Activated CD4-positive, alpha-beta T cell treated with anti-CD3 and anti-CD28 coated beads, Interleukin-2, amount 50 U/mL, for 48 hours (primary cell): ENCODE measurements around the gene AMOTL2.

Source experiments
- DNase-seq, 2 experiments: peaks; one replicate each; pipeline ENCODE4 v3.0.0-alpha.2; 2020

AMOTL2 gene

DNA sequence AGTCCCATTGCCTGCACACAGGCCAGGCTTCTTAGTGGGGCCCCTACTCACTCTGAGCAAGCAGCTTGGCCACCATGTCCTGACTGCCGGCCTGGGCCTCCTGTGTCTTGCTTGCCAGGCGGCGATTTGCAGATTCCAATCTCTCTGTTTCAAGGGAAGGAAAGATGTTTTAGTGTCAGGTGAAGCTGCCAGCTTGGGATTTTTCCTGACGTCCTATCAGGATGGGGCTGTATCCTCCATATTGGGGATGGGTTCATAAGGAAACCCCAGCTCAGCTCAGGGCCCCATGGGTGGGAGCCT lies 8.5 kb downstream of the AMOTL2 start:
- DNase-seq = no peak

DNA sequence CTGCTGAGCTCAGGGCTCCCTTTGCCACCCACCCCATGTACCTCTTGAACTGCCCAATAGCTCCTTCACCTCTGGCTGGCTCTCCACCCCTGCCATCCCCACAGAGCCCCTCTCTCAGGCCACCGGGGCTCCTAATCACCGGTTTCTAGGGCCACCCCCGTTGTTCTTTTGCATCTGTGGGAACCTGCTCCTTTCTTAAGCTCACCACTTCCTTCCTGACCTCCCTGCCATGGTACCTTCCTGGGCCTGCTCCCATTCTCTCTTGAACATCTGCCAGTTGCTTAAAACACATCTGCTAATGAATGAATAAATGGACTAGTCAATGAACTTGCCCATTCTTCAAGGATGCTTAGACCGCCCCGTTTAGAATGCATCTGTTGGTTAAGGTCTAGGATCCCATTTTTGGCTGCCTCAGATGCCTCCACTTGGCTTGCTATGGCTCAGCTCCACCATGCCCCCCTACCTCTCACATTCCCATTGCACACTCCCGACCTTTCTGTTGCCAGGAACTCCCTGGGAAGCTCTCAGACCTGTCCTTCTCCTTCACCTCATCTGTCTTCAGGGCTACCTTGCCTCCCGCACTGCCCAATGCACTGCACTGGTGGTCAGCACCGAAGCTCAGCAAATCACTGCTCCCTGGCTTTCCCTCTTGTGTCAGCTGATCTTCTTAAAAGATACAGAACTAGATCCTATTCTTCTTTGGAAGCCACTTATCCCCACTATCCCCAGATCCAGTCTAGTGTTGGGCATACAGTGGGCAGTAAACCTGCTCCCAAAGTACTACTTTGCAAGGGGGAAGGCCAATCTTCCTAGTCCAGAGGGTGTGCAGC lies 9.1 kb downstream of the AMOTL2 start:
- no peak for DNase-seq

DNA sequence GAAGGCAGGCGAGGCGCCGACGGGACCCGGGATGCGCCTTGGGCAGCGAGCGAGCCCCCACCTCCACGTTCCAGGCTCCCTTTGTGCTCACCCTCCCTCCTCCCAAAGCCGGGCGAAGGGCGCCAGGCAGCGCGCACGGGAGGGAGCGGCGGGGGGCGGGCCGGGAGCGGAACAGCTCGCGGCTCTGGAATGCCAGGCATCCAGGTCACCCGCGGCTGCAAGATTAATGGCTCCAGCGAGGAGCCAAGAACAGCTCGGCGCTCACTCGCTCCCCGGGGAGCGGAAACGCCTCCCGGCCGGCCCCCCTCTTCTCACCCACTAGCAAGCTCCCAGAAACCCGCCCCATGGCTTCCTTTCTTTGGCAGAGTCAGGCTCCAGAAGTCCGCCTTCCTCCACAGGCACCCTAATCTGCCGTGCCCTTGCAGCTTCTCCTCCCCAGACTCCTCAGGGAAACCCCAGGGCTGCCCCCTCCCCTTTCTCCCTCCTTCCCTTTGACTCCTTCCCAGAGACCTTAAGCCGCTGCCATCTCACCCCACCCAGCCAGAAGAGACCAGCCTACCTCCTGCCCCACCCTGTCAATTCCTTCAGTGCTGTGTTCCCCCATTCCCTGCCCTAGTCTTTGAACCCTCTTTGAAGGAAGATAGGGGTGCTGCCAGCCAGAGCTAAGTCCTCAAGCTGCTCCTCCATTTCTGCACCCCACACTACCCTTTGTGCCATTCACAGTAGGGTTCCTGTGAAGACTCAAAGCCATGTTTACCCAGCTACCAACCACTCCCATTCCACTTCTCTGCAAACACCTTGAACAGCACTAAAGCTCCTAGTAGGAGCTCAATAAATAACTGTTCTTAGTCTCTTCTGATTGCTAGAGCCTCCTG lies 9.9 kb downstream of the AMOTL2 start:
- DNase-seq = peak; percentile 20 to 42

DNA sequence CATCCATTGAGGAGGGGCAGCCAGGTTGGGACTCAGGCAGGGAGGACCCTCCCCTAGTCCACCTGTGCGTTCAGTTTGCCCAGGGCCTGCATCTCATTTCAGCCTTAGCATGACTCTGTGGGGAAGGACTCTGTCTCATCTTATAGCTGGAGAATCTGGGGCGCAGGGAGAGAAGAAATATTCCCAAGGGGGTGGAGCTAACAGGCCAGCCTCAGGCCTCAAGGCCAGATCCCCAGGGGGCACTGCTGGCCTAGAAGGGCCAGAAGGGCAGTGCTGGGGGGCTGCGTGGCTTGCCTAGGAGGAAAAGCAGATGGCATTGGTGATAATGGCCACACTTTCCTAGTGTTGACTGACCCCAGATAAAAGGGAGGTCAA lies 10.9 kb downstream of the AMOTL2 start:
- DNase-seq = no peak

DNA sequence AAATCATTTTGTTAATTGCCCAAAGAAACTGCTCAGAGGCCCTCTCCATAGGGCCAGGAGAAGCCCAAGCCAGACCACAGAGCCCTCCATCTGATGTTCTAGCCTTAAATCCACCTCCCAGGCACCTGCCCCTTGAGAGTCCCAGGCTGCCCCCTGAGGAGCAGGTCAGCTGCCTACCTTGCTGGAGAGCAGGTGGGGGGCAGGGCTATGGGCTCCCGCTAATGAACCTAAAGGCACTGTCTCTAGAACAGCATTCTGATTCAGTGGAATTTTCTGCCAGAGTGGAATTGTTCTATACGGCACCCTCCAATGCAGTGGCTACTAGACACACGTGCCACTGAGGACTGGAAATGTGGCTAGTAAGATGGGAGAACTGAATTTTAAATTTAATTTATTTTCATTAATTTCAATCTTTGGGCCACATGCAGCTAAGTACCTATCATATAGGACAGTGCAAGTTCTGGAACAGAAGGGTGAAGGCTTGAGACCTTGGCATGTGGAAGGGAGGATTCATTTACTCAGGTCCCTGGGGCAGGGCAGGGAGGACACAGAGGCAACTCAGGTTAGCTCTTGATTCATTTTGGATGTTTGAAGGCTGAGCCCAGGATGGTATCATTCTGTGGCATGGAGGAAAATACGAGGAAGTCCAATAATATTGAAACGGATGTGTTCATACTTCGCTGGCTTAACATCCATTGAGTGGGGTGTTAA lies 11.4 kb downstream of the AMOTL2 start:
- DNase-seq = no peak

GRCh38 chr3:134362221-134362620 lies 12.0 kb downstream of the AMOTL2 start:
- DNase-seq = no peak

- no peak for DNase-seq
Observed at GRCh38 chr3:134361162-134361835, 12.9 kb downstream of the AMOTL2 start.

DNA sequence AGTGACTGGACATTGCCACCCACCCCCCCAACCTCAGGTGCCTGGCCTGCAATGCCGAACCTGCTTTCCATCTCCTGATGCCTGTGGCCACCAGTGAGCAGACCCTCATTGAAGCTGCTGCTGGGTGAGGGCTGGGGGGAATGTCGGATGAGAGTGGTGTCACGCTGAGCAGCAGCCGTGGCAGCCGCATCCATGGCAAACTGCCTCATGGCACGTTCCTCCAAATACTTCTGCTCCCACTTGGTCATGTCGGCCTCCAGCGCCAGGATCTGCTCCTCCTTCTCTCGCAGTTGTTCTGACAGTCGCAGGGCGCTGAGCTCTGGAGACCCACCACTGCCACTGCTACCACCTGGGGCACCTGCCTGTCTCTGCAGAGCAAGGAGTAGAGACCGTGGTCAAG lies 14.2 kb downstream of the AMOTL2 start:
- no peak for DNase-seq

DNA sequence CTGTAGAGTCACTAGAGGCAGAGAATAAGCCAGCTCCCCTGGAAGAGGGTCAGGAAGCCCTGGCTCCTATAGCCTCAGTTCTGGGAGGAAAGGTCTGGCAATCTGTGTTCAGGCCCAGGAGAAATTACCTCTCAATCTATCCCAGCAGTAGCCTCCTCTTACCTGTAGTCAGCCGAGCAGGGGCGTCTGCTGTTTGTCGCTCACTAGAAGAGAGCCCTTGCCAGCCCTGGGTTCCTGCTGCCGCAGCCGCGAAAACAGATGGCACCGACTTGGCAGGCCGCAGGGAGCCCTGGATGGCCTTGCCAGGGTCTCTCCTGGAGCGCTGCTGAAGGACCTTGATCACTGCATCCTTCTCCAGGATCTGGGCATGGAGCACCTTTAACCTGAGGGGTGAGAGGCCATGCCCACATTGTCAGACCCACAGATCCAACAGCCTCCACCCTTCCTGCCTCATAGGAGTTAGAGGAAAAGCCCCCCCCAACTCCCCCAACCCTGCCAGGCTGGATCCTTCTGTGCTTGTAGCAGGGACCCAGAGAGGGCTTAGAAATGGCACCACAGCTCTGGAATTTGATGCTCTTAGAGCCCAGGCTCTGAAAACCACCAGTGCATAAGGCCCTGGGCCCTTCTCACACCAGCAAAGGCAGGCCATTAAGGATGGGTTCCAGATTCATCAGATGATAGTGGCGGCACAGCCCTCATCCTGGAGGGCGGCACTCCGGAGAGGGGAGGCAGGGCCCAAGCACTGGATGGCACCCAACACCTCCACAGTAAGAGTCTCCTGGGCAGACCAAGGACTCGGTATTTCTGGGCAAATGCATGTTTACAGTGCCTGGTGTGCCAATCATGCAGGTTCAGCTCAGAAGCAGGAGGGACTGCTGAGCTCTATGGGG lies 14.9 kb downstream of the AMOTL2 start:
- DNase-seq = no peak

GRCh38 chr3:134357914-134358811 lies 16.1 kb downstream of the AMOTL2 start:
- peak; percentile 12 to 20 for DNase-seq

DNA sequence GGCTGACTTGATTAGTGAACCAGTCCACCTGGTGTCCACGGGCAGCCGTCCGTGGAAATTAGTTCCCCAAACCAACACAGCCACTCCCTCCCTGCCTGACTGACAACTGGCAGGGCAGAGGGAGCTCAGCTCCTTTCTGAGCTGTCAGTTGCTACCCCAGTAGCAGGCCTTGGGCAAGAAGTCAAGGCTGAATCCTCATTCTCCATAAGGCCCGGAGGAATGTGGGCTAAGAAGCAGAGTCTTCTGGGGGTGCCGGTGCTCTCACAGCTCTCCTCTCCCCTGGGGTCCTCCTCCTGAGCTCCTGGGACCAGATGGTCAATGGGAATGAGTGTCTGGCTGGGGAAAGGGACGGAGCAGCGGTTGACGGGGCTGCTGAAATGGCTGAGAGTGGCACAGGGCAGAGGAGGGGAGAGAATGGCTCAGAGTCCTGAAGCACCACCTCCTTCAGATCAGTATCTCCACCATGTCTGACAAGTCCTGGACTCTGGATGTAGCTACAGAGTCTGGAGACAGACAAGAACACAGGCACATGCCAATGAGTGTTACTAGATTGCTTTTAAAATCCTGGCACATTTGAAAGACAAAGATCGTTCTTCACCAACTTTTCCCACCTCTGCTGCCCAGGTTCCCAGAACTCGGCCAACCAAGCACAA lies 16.9 kb downstream of the AMOTL2 start:
- no peak for DNase-seq

GRCh38 chr3:134356411-134357040 lies 17.7 kb downstream of the AMOTL2 start:
- no peak for DNase-seq

DNA sequence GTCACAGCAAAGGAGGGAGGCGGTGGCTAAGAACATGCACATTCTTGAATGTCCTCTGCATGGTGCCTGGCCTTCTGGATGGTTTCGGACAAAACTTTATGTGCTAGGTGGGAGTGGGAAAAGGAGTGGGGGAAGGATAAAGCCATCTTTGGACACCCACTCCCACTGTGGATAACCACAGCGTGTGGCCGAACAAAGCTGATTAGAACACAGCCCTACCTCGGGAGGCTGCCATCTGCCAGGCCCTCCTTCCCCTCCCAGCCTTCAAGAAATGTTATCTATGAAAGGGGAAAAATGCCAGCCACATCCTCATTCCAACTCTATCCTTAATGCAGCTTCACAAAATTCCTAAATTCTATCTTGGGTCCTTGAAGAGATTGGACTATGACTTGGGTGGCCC lies 18.8 kb downstream of the AMOTL2 start:
- DNase-seq = no peak

DNA sequence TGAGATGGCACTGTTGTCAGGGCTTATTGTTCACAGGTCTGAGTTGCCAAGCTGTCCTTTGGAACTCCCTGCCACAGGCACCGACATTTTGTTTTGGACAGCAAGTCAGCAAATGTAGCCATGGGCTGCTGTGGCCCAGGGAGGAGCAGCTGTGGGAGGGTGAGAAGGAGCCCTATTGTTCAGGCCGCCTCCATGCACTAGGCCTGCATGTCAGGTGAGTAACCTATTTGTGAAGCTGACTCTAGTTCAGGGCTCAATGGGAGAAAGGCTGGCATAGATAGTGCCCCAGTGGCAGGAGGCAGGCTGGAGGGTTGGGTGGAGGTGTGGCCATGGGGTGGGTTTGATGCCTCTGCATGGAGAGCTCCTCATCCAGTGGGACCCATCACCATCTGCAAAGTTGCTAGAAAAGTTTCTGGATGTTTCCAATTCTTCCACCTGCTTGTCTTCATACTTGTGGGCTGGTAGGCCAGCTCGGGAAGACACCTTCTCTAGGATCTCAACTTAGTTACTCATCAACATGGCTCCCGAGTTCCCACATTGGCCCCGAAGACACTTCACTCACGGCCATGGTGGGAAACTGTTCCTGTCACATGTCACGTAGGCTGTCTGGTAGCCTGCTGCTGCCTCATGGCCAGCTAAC lies 19.5 kb downstream of the AMOTL2 start:
- no peak for DNase-seq

DNA sequence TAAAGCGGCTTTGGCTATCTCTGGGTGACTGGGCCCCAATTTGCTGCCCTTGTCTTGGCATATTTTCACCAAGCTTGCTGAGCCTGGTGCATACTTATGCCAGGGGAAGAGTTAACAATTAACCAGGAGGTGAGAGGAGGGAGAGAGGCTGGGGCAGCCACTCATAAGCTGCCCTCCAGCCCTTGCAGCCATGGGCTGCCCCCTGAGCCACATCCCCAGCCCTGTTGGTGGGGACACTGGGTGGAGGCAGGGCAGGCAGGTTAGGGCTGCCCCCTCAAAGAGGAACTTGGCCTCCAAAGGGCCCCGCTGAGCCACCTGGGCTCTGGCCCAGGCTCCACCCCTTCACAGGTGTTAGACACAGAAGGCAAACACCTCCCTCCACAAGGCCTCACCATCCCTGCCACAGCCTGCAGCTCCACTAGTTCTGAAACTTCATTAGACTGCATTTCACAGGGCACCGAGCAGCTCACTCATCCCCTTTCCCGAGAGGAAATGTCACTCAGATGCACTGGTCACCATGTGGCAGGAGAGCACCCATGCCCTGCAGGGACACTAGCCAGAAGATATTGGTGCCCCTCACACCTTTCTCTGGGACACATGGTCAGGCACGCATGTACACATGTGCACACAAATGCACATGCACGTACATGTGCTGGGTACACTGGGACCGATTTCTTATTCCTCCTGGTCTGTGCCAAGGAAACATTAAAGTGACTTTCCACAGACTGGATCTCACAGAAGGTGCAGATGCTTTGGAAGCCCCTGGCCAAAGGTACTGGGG lies 20.2 kb downstream of the AMOTL2 start:
- DNase-seq = no peak

DNA sequence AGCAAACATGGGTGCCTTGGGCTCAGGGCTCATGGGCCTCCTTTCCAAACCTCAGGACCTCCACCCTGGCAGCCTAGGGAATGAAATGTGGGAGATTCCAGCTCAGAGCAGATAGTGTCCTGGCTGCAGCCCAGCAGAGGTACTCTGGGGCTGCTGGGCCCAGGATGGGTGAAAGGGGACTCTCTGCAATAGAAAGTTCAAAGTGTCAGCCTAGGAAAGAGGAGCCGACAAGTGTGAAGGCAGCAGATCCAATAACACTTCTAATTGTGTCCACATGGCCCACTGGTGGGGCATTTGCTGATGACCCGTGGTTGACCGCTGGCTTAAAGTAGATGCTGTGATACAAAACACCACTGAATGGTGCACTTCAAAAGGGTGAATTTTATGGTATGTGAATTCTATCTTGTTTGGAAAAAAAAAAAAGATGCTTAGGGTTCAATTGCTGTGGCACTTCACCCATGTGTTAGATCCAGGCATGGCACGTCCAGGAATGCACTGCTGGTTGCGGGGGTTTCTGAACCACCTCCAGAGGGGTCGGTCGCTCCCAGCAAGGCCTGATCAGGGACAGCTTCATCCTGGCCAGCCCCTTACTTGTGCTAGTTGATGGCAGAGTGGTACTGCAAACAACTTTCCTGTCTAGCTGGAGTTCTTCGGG lies 20.9 kb downstream of the AMOTL2 start:
- DNase-seq = no peak

- no peak for DNase-seq
Observed at GRCh38 chr3:134352031-134352671, 22.1 kb downstream of the AMOTL2 start.
